Loucy (cell line): ENCODE data around the gene SHISA5.

ENCODE experiments used
- EZH2phosphoT487 ChIP-seq: fragments of 200-600 bp; IDR thresholded peaks from 2 replicates; pipeline ENCODE4 v1.6.1; 2018; ENCODE audit warnings: antibody characterized with exemption, mild to moderate bottlenecking, moderate library complexity, borderline replicate concordance
- TF ChIP-seq, protein P1 (sequence below): fragments of 200-600 bp; sonication (generic); conservative IDR thresholded peaks from 2 replicates; pipeline ENCODE4 v1.5.1; 2014; ENCODE audit warnings: mild to moderate bottlenecking, antibody characterized with exemption, low read length

- TF ChIP-seq, protein P1, sequence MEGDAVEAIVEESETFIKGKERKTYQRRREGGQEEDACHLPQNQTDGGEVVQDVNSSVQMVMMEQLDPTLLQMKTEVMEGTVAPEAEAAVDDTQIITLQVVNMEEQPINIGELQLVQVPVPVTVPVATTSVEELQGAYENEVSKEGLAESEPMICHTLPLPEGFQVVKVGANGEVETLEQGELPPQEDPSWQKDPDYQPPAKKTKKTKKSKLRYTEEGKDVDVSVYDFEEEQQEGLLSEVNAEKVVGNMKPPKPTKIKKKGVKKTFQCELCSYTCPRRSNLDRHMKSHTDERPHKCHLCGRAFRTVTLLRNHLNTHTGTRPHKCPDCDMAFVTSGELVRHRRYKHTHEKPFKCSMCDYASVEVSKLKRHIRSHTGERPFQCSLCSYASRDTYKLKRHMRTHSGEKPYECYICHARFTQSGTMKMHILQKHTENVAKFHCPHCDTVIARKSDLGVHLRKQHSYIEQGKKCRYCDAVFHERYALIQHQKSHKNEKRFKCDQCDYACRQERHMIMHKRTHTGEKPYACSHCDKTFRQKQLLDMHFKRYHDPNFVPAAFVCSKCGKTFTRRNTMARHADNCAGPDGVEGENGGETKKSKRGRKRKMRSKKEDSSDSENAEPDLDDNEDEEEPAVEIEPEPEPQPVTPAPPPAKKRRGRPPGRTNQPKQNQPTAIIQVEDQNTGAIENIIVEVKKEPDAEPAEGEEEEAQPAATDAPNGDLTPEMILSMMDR, result no peak
- TF ChIP-seq EZH2phosphoT487, result no peak
Measured at GRCh38 chr3:48419149-48419548, 84.8 kb downstream of the SHISA5 start.
